Measurements from ENCODE around the gene C1S.
A peak's percentile ranks its signal among the peaks of the same experiment; 100 is the strongest.

DNA sequence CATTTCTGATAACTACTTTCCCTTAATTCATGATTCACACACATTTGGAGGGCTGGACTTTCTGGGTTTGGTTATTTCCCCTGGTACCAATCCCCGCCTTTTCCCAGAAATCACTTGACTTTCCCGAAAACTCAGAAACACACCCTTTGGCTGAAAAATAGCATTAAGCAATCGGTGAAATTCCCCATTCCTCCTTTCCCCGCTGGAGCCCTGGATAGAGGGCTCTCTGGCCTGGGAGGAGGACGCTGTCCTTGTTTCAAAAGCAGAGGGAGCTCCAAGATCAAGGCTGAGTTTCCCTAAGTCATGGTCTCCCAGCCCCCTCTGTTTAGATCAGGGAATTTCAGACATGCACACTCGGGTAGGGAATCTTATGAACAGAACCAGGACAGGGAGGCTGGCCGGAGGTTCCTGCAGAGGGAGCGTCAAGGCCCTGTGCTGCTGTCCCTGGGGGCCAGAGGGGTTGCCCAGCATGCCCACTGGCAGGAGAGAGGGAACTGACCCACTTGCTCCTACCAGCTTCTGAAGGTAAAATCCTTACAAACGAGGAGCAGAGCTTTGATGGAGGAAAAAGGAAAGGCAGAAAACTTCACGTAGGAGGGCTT, at the start of gene C1S:
- TF ChIP-seq, protein P1, sequence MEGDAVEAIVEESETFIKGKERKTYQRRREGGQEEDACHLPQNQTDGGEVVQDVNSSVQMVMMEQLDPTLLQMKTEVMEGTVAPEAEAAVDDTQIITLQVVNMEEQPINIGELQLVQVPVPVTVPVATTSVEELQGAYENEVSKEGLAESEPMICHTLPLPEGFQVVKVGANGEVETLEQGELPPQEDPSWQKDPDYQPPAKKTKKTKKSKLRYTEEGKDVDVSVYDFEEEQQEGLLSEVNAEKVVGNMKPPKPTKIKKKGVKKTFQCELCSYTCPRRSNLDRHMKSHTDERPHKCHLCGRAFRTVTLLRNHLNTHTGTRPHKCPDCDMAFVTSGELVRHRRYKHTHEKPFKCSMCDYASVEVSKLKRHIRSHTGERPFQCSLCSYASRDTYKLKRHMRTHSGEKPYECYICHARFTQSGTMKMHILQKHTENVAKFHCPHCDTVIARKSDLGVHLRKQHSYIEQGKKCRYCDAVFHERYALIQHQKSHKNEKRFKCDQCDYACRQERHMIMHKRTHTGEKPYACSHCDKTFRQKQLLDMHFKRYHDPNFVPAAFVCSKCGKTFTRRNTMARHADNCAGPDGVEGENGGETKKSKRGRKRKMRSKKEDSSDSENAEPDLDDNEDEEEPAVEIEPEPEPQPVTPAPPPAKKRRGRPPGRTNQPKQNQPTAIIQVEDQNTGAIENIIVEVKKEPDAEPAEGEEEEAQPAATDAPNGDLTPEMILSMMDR (IDR thresholded peaks at IDR 0.05 in 4 of 5, conservative IDR thresholded peaks at IDR 0.05 in 1 of 5): peak; percentile 86 to 97 (median 91)
- peak; percentile 35 to 41 for TF ChIP-seq POLR2A (IDR thresholded peaks at IDR 0.05)

Measured in gastrocnemius medialis (tissue), 4 donors.